PC-9 (cell line): ENCODE measurements around the gene ZNF490. TPM values are rescaled to one million over a fixed set of nuclear protein-coding genes. Genes with fewer than 3 reads are reported as not detected.

Experiments
- BruUV-seq: library from RNA; stranded (reverse); fragments of 400-500 nt; replicated peaks from 2 replicates; lab custom pipeline; 2021; lab: Mats Ljungman, UMichigan
- CTCF ChIA-PET: fragments of 300-600 bp; sonication (Branson Sonifier 250); formaldehyde crosslinking; loops from one replicate; lab custom pipeline; 2022; ENCODE audit warnings: antibody characterized with exemption; lab: Charles Lee
- POLR2A ChIA-PET: fragments of 300-600 bp; sonication (Branson Sonifier 250); formaldehyde crosslinking; loops from one replicate; lab custom pipeline; 2022; ENCODE audit warnings: antibody characterized with exemption; ENCODE audit not compliant: unreplicated experiment; lab: Charles Lee
- DNase-seq, 2 experiments: peaks; one replicate each; pipeline versions ENCODE4 v3.0.0 to v3.0.0-alpha.2; 2015 to 2022; ENCODE audit warnings: mixed read lengths in 1 of 2
- H2AFZ ChIP-seq: fragments of 200-600 bp; sonication (generic); 2 replicates; pipeline ENCODE4 v1.8.1; 2017; ENCODE audit warnings: antibody characterized with exemption
- H3F3A ChIP-seq: fragments of 200-600 bp; sonication (generic); 2 replicates; pipeline ENCODE4 v1.8.1; 2017; ENCODE audit warnings: antibody characterized with exemption, mild to moderate bottlenecking, low read depth; ENCODE audit not compliant: insufficient read depth
- H3K27ac ChIP-seq: fragments of 200-600 bp; sonication (generic); 2 replicates; pipeline ENCODE4 v1.6.1; 2016; ENCODE audit warnings: mixed run types
- H3K27me3 ChIP-seq: fragments of 200-600 bp; sonication (generic); 2 replicates; pipeline ENCODE4 v1.6.1; 2016; ENCODE audit warnings: low read depth, mixed run types; ENCODE audit not compliant: insufficient read depth
- H3K36me3 ChIP-seq: fragments of 200-600 bp; sonication (generic); 2 replicates; pipeline ENCODE4 v1.6.1; 2016; ENCODE audit warnings: low read depth, mixed run types
- H3K4me1 ChIP-seq: fragments of 200-600 bp; sonication (generic); replicated peaks from 2 replicates; pipeline ENCODE4 v1.6.1; 2016; ENCODE audit warnings: mixed run types; ENCODE audit not compliant: insufficient read depth
- H3K4me2 ChIP-seq: fragments of 200-600 bp; sonication (generic); 2 replicates; pipeline ENCODE4 v1.6.1; 2017; ENCODE audit warnings: mixed run types
- H3K4me3 ChIP-seq: fragments of 200-600 bp; sonication (generic); 2 replicates; pipeline ENCODE4 v1.6.1; 2016; ENCODE audit warnings: mixed run types
- H3K79me2 ChIP-seq: fragments of 200-600 bp; sonication (generic); 2 replicates; pipeline ENCODE4 v1.6.1; 2017; ENCODE audit warnings: low read depth, mixed run types
- H3K9me2 ChIP-seq: fragments of 200-600 bp; sonication (generic); 2 replicates; pipeline ENCODE4 v1.8.1; 2017; ENCODE audit warnings: mild to moderate bottlenecking; ENCODE audit not compliant: insufficient read depth
- H3K9me3 ChIP-seq: fragments of 200-600 bp; sonication (generic); 2 replicates; pipeline ENCODE4 v1.8.1; 2016; ENCODE audit warnings: low read depth; ENCODE audit not compliant: insufficient read depth
- H4K20me1 ChIP-seq: fragments of 200-600 bp; sonication (generic); 2 replicates; pipeline ENCODE4 v1.8.1; 2017; ENCODE audit not compliant: insufficient read depth
- EZH2 ChIP-seq: fragments of 200-600 bp; sonication (generic); IDR thresholded peaks from 2 replicates; pipeline ENCODE4 v1.8.0; 2017; ENCODE audit warnings: antibody characterized with exemption, low read depth
- intact Hi-C: fragments of 100-400 bp; cut with micrococcal nuclease; formaldehyde crosslinking; loops from one replicate; pipeline ENCODE4 v1.10.0; 2022; ENCODE audit not compliant: unreplicated experiment
- total RNA-seq: library from RNA; stranded (reverse); gene quantifications from 2 replicates; pipeline ENCODE4 v1.2.3, GENCODE V29; 2021
- TF ChIP-seq, protein P1 (sequence below): fragments of 200-600 bp; sonication (generic); conservative IDR thresholded peaks from 2 replicates; pipeline ENCODE4 v1.6.1; 2017; ENCODE audit warnings: mixed run types, antibody characterized with exemption, mild to moderate bottlenecking, moderate library complexity

ZNF490 gene
- total RNA-seq, 1 experiment from 2014 or later = 8.9 TPM

DNA sequence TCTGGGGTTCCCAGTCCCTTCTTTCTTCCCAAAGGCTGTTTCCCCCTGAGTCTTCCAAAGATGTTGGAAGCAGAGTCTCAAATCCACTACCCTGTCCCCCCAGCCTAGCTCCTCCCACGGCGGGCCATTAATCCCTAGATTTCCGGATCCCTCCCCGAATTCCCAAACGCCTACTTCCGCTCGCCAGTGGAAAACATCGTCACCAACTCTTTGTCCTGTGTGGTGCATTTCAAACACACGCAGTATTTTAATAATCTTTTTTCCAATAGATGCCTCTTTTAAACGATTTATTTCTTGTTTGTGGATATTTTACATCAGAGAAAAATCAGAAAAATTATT lies 717 bp upstream of the ZNF490 start:
- H3K27me3 ChIP-seq = no peaks in the 10 kb centered on the region
- peaks cover 11% of the 10 kb centered on the region for H4K20me1 ChIP-seq
- ChIA-PET POLR2A (interaction anchor here (0.5 to 1.0 kb wide), 4 partner anchors 39 to 1472 kb away, joined by 5 to 6 read pairs (median 6); partner anchors contain the start of gene JUNB), CTCF (no interaction called here)
- peaks cover 65% of the 10 kb centered on the region for H3K79me2 ChIP-seq
- H3K4me2 ChIP-seq = peak overlapping the region; percentile 78
- H3F3A ChIP-seq = peaks cover 12% of the 10 kb centered on the region
- intact Hi-C loops = loop anchor here (2.0 kb wide), 1 partner anchor 61 kb away; the partner anchor contains the start of gene ZNF564
- H2AFZ ChIP-seq = peak overlapping the region; percentile 94
- TF ChIP-seq, protein P1, sequence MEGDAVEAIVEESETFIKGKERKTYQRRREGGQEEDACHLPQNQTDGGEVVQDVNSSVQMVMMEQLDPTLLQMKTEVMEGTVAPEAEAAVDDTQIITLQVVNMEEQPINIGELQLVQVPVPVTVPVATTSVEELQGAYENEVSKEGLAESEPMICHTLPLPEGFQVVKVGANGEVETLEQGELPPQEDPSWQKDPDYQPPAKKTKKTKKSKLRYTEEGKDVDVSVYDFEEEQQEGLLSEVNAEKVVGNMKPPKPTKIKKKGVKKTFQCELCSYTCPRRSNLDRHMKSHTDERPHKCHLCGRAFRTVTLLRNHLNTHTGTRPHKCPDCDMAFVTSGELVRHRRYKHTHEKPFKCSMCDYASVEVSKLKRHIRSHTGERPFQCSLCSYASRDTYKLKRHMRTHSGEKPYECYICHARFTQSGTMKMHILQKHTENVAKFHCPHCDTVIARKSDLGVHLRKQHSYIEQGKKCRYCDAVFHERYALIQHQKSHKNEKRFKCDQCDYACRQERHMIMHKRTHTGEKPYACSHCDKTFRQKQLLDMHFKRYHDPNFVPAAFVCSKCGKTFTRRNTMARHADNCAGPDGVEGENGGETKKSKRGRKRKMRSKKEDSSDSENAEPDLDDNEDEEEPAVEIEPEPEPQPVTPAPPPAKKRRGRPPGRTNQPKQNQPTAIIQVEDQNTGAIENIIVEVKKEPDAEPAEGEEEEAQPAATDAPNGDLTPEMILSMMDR = no peak
- TF ChIP-seq EZH2 = no peak
- peak overlapping the region; percentile 55 for H3K27ac ChIP-seq
- H3K4me3 ChIP-seq = peak overlapping the region; percentile 78
- no TSS peak for BruUV-seq
- H3K36me3 ChIP-seq = peaks cover 34% of the 10 kb centered on the region
- peaks cover 4% of the 10 kb centered on the region for H3K9me3 ChIP-seq
- peaks cover 8% of the 10 kb centered on the region; the same call in 1 of the 2 replicates for H3K4me1 ChIP-seq
- H3K9me2 ChIP-seq = no peaks in the 10 kb centered on the region
- peak; percentile 42 to 43 for DNase-seq

DNA sequence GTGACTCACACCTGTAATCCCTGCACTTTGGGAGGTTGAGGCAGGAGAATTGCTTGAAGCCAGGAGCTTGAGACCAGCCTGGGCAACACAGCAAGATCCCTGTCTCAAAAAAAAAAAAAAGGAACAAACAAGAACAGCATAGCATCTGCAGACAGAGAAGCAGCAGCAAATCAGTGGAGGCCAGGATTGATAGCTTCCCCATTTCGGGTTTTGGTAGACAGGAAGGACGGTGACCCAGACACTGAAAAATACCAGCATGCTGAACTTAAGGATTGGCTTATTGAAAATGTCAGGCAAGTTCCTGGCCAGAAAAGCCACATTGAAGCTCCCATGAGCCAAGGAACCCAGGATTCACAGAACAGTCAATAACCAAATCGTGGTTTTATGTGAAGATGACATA lies 3.0 kb downstream of the ZNF490 start:
- peaks cover 8% of the 10 kb centered on the region; the same call in 1 of the 2 replicates for H3K4me1 ChIP-seq
- CTCF ChIA-PET = no interaction called here
- H3K9me2 ChIP-seq = no peaks in the 10 kb centered on the region
- H3K27ac ChIP-seq = no peak overlapping the region
- H2AFZ ChIP-seq = no peak overlapping the region
- H4K20me1 ChIP-seq = peaks cover 7% of the 10 kb centered on the region; the same call in 1 of the 2 replicates
- H3F3A ChIP-seq = peaks cover 10% of the 10 kb centered on the region
- H3K27me3 ChIP-seq = no peaks in the 10 kb centered on the region
- H3K4me2 ChIP-seq = no peak overlapping the region
- intact Hi-C loops = no loop called here
- H3K79me2 ChIP-seq = peaks cover 30% of the 10 kb centered on the region
- POLR2A ChIA-PET = no interaction called here
- no peaks in the 10 kb centered on the region for H3K9me3 ChIP-seq
- H3K4me3 ChIP-seq = no peak overlapping the region
- BruUV-seq = no TSS peak
- no peak for DNase-seq
- TF ChIP-seq EZH2 = no peak
- TF ChIP-seq, protein P1 = no peak
- 0 out of 2 replicates have a peak, but pooled peaks cover 8% of the 10 kb centered on the region for H3K36me3 ChIP-seq

DNA sequence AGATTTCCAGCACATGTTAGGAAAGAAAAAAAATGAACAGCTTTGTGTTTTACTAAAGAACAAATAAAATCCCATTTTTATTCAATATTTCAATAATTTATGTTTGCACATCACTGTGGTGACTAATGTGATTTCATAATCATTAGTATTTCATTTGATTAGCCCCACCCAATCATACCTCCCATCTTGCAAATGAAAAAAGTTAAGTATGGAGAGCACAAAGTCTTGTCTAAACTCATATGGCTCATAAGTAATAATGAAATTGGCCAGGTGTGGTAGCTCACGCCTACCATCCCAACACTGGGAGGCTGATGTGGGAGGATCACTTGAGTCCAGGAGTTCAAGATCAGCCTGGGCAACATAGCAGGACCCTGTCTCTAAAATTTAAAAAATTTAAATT lies 3.8 kb downstream of the ZNF490 start:
- Histone ChIP-seq H3K27me3 (no peaks in the 10 kb centered on the region), H3K27ac (no peak overlapping the region), H3K4me1 (peaks cover 8% of the 10 kb centered on the region; the same call in 1 of the 2 replicates), H2AFZ (no peak overlapping the region), H3K79me2 (peaks cover 22% of the 10 kb centered on the region), H4K20me1 (peaks cover 4% of the 10 kb centered on the region; the same call in 1 of the 2 replicates), H3F3A (peaks cover 7% of the 10 kb centered on the region), H3K4me3 (no peak overlapping the region), H3K9me3 (no peaks in the 10 kb centered on the region), H3K9me2 (no peaks in the 10 kb centered on the region), H3K36me3 (0 out of 2 replicates have a peak, but pooled peaks cover 6% of the 10 kb centered on the region), H3K4me2 (no peak overlapping the region)
- ChIA-PET CTCF (no interaction called here), POLR2A (no interaction called here)
- intact Hi-C loops = no loop called here
- peak in 1 of 2 experiments; percentile 49 for DNase-seq
- no TSS peak for BruUV-seq
- TF ChIP-seq, protein P1 = no peak
- no peak for TF ChIP-seq EZH2
